GM19438 (cell line): ENCODE results near the gene MRPL49.
"Not testable (repeated sequence)": the region's sequence is repeated elsewhere in the genome, so short reads cannot be mapped to it uniquely, and the experiment has no call there.

ENCODE experiments used
- ATAC-seq: cut with Tn5 transposase; IDR thresholded peaks from one replicate; pipeline ENCODE4 v1.9.1; 2021; ENCODE audit warnings: low read depth; ENCODE audit not compliant: unreplicated experiment

MRPL49 gene

DNA sequence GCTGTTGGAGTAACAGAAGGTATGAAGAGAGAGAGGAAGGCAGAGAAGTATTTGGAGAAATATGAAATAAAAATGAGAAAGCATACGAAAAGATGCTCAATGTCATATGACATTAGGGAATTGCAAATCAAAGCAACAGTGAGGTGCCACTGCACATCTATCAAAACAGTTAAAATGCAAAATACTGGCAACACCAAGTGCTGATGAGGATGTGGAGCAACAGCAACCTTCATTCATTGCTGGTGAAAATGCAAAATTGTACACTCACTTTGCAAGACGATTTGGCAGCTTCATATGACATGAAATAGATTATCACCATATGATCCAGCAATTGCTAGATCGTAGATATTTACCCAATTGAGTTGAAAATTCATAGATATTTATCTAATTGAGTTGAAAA is 38.5 kb downstream of the MRPL49 start:
- no peak for ATAC-seq

DNA sequence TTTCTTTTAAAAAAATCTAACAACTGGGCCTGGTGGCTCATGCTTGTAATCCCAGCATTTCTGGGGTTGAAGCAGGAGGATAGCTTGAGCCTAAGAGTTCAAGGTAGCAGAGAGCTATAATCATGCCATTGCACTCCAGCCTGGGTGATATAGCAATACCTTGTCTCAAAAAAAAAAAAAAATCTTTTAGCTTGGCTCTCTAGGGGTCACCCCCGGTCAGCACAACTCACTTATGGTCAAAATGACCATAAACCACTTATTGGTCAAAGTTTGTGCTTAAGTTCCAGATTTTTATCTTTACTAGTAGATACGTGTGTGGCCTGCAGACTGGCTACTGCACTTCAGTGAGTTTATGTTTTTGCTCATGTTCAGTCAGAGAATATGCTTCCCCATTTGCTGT is 41.6 kb downstream of the MRPL49 start:
- ATAC-seq: no peak

DNA sequence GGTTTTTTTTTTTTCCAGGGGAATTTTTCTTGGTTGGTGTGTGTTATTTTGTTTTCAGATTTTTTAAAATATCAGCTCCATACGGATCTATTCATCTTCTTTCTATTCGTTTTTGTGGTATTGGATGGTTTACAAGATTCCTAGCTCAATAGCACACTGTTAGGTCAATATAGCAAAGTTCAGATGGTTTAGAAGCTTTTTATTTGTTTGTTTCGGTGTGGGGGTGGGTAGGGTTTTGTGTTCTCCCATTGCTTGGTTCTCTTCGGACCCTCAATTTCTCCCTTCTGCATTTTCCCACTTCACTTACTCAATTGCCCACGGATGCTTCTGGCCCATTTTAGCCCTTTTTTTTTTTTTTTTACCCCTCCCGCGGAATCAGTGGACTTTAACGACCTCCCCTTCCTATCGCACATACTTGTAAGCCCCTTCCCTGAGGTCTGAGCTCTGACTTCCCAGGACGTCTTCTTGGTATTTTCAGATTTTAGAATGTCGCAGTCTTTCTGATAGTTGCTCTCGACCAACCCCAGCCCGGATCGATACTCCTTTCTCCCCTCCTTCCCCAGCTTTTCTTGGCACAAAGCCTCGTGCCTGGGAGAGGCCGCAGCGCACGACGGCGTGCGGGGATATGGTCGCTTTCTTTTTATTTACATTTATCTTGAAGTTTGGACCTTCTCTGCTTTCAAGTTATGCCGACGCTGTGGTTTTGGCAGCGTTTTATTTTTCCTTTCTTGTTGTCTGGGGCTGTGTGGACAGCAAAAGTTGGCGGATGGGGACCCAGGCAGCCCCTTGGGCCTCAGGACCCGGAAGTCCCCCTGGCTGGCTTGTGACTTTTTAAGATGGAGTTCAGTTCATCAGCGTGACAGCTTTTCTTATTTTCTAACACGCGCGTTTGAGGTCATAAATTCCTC is 43.5 kb downstream of the MRPL49 start:
- no peak for ATAC-seq

GRCh38 chr11:65166893-65167292 is 44.8 kb downstream of the MRPL49 start:
- no peak for ATAC-seq

DNA sequence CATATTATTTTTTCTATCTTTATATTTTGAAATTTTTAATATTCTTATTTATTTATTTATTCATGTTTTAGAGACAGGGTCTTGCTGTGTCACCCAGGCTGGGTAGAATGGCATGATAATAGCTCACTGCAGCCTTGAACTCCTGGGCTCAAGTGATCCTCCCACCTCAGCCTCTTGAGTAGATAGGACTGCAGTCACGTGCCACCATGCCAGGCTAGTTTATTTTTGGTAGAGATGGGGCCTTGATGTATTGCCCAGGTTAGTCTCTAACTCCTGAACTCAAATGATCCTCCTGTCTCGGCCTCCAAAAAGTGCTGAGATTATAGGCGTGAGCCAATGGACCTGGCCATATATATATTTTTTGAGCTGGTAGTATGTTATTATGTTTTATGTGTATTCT is 45.5 kb downstream of the MRPL49 start:
- no peak for ATAC-seq

DNA sequence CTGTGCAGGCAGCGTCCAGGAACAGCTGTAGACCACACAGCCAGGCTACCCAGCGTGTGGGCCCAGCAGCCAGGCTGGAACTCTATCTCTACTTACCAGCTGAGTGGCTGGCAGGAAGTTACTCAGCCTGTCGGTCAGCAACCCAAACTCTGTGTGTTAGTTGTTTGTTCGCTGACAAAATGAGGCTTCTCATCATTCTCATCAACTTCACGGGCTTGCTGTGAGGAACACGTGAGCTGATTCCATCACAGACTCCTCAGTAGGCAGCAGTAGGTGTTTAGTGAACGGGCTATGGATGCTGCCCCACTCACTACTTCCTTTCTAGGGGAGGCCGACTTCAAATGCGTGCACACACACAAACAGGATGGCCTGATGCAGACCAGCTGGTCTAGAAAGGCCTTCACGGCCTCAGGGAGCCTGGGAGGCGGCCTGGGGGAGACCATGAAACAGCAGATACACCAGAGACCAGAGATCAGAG is 47.1 kb downstream of the MRPL49 start:
- ATAC-seq: no peak

DNA sequence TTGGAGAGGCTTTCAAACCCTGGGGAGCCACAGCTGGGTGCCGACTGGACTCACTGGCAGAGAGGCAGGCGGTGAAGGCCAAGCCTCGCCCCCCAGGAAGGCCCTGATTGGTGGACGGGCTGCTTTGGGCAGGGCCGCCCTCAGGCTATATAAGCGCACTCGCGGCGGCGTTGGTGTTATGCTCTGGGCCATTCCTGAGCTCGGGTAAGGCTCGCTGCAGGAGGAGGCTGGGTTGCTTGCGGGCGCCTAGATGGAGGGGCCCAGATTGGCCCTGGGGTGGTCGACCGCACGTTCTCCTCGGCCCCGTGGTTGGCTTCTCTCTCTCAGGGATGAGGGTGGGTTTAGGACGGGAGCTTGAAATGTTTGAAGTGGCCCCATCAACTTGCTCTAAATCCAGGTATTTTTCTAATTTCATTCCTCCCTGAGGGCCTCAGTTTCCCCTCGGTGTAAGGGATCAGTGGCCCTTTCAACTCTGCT is 48.0 kb downstream of the MRPL49 start, which contains the start of gene SPDYC:
TSS of gene SPDYC (plus strand) at position 176 of the 477 bp plus-strand sequence. CDS start 1,125 bp downstream, outside the sequence.
- no peak for ATAC-seq

- ATAC-seq: no peak
Observed at GRCh38 chr11:65172600-65172999, 50.5 kb downstream of the MRPL49 start.

DNA sequence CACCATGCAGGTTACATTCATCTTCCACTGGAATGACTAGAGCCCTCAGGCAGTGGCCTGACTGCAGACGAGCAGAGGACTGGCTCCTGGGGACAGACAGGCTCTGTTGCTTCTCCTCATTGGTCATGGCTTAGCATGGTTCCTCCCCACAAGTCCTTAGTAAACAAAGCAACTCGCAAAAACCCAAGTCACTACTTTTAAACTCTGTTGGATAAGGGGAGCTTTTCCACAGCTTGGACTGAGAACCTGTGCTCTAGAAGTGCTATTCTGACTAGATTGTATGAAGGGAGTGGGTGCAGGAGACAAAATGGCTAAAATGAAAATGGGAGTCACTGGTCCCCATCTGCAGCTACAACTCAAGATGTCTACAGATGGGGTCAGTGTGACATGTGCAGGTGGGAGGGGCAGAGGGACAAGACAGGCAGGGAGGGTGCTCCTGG is 52.5 kb downstream of the MRPL49 start:
- not testable (repeated sequence) for ATAC-seq
